ENCODE data around the gene VTN.

GRCh38 chr17:28412099-28412498 is 42.0 kb upstream of the VTN start:
- no peak for TF ChIP-seq POLR2A (IDR thresholded peaks at IDR 0.05)
- TF ChIP-seq, protein P1, sequence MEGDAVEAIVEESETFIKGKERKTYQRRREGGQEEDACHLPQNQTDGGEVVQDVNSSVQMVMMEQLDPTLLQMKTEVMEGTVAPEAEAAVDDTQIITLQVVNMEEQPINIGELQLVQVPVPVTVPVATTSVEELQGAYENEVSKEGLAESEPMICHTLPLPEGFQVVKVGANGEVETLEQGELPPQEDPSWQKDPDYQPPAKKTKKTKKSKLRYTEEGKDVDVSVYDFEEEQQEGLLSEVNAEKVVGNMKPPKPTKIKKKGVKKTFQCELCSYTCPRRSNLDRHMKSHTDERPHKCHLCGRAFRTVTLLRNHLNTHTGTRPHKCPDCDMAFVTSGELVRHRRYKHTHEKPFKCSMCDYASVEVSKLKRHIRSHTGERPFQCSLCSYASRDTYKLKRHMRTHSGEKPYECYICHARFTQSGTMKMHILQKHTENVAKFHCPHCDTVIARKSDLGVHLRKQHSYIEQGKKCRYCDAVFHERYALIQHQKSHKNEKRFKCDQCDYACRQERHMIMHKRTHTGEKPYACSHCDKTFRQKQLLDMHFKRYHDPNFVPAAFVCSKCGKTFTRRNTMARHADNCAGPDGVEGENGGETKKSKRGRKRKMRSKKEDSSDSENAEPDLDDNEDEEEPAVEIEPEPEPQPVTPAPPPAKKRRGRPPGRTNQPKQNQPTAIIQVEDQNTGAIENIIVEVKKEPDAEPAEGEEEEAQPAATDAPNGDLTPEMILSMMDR (IDR thresholded peaks at IDR 0.05), result no peak
- no peak for TF ChIP-seq POLR2AphosphoS5 (IDR thresholded peaks at IDR 0.05)

Data from stomach (tissue), 4 donors.